DND-41 (cell line): ENCODE results near the gene EXOC6.

Experiments used
- EZH2 ChIP-seq: IDR thresholded peaks from 3 replicates; pipeline ENCODE4 v1.6.1; 2012; ENCODE audit warnings: borderline replicate concordance, low read depth, mild to moderate bottlenecking, moderate library complexity, low read length, inconsistent platforms; ENCODE audit not compliant: severe bottlenecking
- TF ChIP-seq, protein P1 (sequence below): IDR thresholded peaks from 2 replicates; pipeline ENCODE4 v1.5.1; 2012; ENCODE audit warnings: borderline replicate concordance, low read length, moderate library complexity, mild to moderate bottlenecking; ENCODE audit not compliant: poor library complexity, severe bottlenecking; ENCODE audit errors: extremely low read depth

DNA sequence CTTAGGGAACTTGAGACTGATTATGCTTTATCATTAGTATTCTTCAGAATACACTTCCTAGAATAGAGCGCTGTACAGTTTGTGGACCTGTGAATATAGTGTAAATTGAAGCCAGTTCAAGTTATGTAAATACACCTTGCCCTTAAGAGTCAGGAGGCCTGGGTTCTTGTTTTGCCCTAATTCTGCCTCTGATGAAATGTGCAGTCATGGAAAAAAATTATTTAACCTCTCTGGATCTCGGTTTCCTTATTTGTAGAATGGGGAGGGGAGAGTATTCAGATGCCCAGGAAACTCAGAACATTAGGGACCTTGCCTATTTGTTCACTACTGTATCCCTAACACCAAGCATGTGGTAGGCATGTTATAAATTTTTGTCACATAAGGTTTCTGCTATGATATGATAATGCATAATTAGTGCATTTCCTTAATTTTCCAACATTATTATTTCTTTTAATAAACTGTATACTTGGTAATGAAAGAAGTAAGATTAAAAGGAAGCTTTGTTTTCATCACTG lies 1.3 kb downstream of the EXOC6 start:
- TF ChIP-seq, protein P1, sequence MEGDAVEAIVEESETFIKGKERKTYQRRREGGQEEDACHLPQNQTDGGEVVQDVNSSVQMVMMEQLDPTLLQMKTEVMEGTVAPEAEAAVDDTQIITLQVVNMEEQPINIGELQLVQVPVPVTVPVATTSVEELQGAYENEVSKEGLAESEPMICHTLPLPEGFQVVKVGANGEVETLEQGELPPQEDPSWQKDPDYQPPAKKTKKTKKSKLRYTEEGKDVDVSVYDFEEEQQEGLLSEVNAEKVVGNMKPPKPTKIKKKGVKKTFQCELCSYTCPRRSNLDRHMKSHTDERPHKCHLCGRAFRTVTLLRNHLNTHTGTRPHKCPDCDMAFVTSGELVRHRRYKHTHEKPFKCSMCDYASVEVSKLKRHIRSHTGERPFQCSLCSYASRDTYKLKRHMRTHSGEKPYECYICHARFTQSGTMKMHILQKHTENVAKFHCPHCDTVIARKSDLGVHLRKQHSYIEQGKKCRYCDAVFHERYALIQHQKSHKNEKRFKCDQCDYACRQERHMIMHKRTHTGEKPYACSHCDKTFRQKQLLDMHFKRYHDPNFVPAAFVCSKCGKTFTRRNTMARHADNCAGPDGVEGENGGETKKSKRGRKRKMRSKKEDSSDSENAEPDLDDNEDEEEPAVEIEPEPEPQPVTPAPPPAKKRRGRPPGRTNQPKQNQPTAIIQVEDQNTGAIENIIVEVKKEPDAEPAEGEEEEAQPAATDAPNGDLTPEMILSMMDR = no peak
- TF ChIP-seq EZH2 = no peak
